ENCODE results near the gene SLC37A1. TPM values are rescaled to one million over a fixed set of nuclear protein-coding genes. Genes with fewer than 3 reads are reported as not detected.

Gene SLC37A1
- total RNA-seq, 4 donors from 2014 or later: 66.0 to 249 (median 195) TPM

DNA sequence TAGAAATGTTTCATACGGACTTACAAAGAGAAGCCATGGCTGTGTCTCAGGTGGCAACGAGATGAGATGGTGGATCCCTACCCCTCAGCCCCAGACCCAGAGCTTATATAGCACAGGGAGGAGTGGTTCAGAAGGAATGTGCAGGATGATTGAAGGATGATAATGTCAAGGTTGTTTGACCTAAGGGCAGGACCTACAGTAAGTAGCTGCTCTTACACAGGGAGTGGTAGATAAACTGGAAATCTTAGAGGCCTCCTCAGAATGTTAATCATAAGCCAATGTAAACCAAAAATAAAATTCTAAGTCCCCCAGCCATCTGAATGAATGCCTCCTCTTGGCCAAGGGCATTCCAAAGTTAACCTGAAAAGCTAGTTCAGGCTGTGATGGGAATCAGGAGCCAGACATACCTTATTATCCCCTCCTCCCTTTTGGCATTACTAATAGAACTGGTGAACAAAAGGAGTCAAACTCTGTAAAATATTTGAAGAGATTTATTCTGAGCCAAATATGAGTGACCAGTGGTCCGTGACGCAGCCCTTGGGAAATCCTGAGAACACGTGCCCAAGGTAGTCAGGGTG is 94.0 kb downstream of the SLC37A1 start:
- Histone ChIP-seq H3K4me1 (no peaks in the 10 kb centered on the region), H3K9me3 (peaks cover 0 to 13% (median 3%) of the 10 kb centered on the region in 4 donors), H3K27me3 (no peaks in the 10 kb centered on the region), H3K27ac (no peak overlapping the region), H3K4me3 (no peak overlapping the region), H3K36me3 (no peaks in the 10 kb centered on the region)
- TF ChIP-seq, protein P1, sequence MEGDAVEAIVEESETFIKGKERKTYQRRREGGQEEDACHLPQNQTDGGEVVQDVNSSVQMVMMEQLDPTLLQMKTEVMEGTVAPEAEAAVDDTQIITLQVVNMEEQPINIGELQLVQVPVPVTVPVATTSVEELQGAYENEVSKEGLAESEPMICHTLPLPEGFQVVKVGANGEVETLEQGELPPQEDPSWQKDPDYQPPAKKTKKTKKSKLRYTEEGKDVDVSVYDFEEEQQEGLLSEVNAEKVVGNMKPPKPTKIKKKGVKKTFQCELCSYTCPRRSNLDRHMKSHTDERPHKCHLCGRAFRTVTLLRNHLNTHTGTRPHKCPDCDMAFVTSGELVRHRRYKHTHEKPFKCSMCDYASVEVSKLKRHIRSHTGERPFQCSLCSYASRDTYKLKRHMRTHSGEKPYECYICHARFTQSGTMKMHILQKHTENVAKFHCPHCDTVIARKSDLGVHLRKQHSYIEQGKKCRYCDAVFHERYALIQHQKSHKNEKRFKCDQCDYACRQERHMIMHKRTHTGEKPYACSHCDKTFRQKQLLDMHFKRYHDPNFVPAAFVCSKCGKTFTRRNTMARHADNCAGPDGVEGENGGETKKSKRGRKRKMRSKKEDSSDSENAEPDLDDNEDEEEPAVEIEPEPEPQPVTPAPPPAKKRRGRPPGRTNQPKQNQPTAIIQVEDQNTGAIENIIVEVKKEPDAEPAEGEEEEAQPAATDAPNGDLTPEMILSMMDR (IDR thresholded peaks at IDR 0.05): no peak
- no peak for TF ChIP-seq POLR2A (IDR thresholded peaks at IDR 0.05)
- no peak for DNase-seq

DNA sequence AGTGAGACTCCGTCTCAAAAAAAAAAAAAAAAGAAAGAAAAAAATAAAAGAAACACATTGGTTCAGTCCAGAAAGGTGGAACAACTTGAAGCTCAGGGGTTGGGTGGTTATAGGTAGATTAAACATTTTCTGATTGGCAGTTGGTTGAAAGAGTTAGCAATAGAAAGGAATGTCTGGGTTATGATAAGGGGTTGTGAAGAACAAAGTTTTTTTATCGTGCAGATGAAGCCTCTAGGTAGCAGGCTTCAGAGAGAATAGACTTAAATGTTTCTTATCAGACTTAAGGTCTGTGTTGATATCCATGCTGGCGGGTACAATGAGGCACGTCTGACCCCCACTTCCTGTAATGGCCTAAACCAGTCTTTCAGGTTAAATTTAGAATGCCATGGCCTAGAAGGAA is 94.8 kb downstream of the SLC37A1 start:
- H3K36me3 ChIP-seq: no peaks in the 10 kb centered on the region
- H3K27ac ChIP-seq: no peak overlapping the region
- no peaks in the 10 kb centered on the region for H3K27me3 ChIP-seq
- no peak for DNase-seq
- H3K4me3 ChIP-seq: no peak overlapping the region
- no peak for TF ChIP-seq POLR2A (IDR thresholded peaks at IDR 0.05)
- TF ChIP-seq, protein P1 (IDR thresholded peaks at IDR 0.05): no peak
- peaks cover 0 to 13% (median 3%) of the 10 kb centered on the region in 4 donors for H3K9me3 ChIP-seq
- H3K4me1 ChIP-seq: no peaks in the 10 kb centered on the region

DNA sequence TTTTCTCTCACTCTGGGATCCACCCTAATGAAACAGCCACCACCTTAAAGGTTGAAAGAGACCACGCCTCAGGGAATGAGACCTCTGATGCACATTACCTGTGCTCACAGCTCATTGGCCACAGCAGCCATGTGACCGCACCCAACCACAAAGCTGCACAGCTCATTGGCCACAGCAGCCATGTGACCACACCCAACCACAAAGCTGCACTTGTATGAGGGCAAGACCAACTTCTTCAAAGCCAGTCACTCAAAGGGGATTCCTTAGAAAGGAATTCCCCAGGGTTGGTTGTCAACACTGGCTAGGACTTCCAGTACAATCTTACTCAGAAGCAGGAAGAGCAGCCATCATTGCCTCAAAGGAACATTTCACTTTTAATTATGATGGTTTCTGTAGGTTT is 96.2 kb downstream of the SLC37A1 start:
- Histone ChIP-seq H3K9me3 (peaks cover 0 to 9% (median 3%) of the 10 kb centered on the region in 4 donors), H3K4me1 (no peaks in the 10 kb centered on the region), H3K27ac (no peak overlapping the region), H3K4me3 (no peak overlapping the region), H3K27me3 (no peaks in the 10 kb centered on the region), H3K36me3 (no peaks in the 10 kb centered on the region)
- peak in 1 of 3 donors; percentile 44 for DNase-seq
- TF ChIP-seq, protein P1 (IDR thresholded peaks at IDR 0.05): no peak

DNA sequence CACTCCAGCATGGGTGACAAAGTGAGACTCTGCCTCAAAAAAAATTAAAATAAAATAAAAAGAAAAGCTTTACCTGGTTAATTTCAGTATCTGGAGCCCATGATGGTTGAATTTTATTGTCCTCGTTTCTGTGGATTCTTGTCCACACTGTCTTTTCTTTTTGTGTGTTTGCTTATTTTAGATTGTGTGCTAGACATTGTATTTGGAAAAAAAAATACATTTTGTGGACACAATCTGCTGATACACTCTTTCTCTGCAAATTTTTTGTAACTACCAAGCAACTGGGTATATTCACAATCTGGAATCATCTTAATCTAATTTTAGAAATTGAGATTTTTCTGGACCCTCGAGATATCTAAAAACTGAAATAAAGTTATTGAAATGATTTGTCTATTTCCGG is 98.2 kb downstream of the SLC37A1 start:
- TF ChIP-seq POLR2A (IDR thresholded peaks at IDR 0.05): no peak
- TF ChIP-seq, protein P1 (IDR thresholded peaks at IDR 0.05): no peak
- Histone ChIP-seq H3K36me3 (no peaks in the 10 kb centered on the region), H3K27me3 (no peaks in the 10 kb centered on the region), H3K27ac (no peak overlapping the region), H3K4me1 (peaks cover 0 to 3% (median 0%) of the 10 kb centered on the region in 4 donors), H3K9me3 (peaks cover 0 to 7% (median 3%) of the 10 kb centered on the region in 4 donors), H3K4me3 (no peak overlapping the region)
- DNase-seq: no peak

DNA sequence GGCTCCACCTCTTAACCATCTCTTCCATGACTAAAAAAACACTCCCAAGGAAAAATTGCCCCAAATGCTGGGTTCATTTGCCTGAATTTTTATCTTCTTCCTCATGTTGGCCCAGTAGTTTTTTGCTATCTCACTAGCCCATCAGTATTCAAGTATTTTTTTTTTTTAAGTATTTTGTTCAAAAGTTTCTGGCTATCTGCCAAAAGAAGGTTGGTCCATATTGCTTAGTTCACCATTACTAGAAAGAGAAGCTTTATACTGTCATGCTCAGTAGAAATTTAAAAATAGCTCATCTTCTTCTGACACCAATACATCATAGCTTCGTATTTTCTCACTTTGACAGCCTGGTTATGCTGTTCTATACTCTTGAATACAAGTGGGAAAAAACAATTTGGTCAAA is 98.7 kb downstream of the SLC37A1 start:
- H3K4me1 ChIP-seq: peaks cover 0 to 3% (median 0%) of the 10 kb centered on the region in 4 donors
- DNase-seq: no peak
- no peaks in the 10 kb centered on the region for H3K36me3 ChIP-seq
- no peaks in the 10 kb centered on the region for H3K27me3 ChIP-seq
- TF ChIP-seq, protein P1 (IDR thresholded peaks at IDR 0.05): no peak
- TF ChIP-seq POLR2A (IDR thresholded peaks at IDR 0.05): no peak
- H3K9me3 ChIP-seq: peaks cover 0 to 7% (median 3%) of the 10 kb centered on the region in 4 donors
- no peak overlapping the region for H3K27ac ChIP-seq
- no peak overlapping the region for H3K4me3 ChIP-seq
